ENCODE measurements around the gene CREBBP.

The CREBBP gene

DNA sequence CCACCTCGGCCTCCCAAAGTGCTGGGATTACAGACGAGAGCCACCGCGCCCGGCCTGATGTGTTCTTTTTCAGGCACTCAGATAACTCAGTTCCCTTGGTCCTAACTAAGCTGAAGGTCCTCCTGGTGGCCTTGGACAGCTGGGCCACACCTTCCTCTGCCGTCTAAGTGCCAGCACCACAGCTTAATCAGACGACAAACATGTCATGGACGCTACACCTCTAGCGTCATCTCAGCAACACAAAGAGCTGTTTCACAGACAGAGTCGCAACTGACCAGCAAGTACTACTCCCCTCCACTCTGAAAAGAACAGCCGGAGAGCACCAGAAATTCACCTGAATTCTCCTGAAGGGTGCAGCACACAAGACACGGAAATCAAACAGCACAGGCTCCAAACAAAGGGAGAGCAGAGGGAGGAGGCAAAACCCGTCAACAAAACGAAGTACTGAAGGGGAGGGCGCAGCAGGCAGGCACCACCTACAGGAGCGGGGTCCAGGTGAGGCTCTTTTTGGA, 167.6 kb downstream of the CREBBP start:
- intact Hi-C loops (cut with DNase I): no loop called here
- no peak for DNase-seq

DNA sequence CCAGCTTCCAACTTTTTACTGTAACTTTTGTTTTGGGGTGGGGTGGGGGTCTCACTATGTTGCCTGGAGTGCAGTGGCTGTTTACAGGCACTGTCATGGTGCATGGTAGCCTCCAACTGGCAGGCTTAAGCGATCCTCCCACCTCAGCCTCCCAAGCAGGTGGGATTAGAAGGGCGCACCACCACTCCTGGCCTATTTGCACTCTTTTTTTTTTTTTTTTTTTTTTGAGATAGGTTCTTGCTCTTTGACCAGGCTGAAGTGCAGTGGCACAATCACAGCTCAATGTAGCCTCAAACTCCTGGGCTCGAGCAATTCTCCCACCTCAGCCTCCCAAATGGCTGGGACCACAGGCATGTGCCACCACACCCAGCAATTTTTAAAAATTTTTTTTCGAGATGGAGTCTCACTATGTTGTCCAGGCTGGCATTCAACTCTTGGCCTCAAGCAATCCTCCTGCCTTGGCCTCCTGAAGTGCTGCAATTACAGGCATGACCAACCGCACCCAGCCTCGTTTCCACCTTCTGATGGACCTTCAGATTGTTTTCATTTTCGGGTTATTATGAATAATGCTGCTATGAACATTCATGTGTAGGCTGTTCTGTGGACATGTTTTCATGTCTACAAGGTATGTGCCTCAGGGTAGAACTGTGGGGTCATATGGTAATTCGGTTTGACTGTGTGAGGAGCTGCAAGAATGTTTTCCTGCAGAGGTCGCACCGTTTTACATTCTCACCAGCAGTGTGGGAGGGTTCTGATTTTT, 174.1 kb downstream of the CREBBP start:
- no peak for DNase-seq
- intact Hi-C loops (cut with DNase I): no loop called here

DNA sequence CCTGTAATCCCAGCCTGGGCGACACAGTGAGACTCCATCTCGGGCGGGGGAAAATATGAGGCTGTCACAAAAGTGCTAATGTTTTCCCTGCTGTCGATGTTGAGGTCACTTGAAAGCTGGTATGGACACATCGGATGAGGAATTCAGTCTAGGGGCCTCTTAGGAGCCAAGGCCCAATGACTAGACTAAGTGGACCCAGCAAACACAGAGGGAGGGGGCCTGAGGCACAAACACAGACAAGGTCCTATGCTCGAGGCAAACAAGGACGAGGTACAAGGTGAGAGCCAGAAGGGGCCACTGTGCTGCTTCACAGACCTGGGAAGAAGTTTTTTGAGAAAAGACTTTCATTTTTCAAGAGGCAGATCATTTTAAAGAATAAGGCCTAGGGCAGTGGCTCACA, 178.4 kb downstream of the CREBBP start:
- DNase-seq: no peak
- intact Hi-C loops (cut with DNase I): no loop called here

DNA sequence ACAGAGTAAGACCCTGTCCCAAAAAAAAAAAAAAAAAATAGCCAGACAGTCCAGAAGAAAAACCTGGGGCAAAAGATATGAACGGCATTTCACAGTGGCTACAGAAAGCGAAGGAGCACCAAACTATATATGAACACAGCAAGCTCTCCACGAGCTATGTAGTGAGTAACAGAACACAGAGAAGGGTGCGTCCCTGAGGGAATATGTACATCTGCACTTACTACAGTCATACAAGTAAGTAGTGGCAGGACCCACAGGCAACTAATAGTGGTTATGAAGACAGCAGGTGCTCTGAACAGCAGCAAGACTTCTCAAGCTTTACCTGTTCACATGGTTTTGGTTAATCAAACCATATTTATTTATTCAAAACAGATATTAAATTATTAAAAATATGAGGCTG, 179.0 kb downstream of the CREBBP start:
- intact Hi-C loops (cut with DNase I): no loop called here
- no peak for DNase-seq

DNA sequence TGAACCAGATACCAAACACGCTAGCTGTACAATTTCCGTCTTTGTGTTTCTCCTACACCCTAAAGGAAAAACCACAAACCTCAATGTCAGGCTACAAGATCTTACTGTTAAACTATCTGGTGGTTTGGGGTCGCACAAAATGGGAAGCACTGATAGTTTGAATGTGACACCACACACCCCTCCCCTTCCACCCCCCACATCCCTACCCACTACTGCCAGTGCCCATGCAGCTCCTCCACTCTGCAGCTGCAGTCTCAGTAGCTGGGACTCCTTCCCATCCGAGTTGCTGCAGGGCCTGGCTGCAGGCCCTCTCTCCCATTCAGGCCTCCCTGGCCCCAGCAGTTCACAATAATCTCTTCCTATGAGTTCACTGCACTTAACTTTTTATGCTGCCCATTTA, 181.6 kb downstream of the CREBBP start:
- peak in 6 of 42 donors; percentile 10 to 41 (median 25) for DNase-seq
- intact Hi-C loops (cut with DNase I): no loop called here

DNA sequence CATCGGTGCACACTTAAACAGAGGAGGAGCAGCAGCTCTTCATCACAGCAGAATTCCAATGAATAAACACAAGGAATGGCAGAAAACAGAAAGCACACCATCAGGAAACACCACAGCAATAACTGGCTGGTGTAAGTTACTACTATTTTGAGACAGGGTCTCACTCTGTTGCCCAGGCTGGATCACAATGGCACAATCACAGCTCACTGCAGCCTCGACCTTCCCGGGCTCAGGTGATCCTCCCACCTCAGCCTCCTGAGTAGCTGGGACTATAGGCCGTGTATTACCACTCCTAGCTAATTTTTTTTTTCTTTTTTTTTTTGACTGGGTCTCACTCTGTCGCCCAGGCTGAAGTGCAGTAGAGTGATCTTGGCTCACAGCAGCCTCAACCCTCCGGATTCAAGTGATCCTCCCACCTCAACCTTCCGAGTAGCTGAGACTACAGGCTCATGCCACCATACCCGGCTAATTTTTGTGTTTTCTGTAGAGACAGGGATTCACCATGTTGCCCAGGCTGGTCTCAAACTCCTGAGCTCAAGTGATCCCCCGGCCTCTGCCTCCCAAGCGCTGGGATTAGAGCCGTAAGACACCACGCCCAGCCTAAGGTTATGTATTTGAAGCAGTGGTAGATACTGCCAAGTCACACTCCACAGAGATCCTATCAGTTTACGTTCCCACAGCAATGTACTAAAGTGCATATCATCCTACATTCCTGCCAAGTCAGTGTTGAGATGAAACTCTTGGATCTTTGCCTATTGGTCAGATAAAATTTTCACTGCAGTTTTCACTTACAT, 183.9 kb downstream of the CREBBP start:
- DNase-seq: no peak
- intact Hi-C loops (cut with DNase I): no loop called here

DNA sequence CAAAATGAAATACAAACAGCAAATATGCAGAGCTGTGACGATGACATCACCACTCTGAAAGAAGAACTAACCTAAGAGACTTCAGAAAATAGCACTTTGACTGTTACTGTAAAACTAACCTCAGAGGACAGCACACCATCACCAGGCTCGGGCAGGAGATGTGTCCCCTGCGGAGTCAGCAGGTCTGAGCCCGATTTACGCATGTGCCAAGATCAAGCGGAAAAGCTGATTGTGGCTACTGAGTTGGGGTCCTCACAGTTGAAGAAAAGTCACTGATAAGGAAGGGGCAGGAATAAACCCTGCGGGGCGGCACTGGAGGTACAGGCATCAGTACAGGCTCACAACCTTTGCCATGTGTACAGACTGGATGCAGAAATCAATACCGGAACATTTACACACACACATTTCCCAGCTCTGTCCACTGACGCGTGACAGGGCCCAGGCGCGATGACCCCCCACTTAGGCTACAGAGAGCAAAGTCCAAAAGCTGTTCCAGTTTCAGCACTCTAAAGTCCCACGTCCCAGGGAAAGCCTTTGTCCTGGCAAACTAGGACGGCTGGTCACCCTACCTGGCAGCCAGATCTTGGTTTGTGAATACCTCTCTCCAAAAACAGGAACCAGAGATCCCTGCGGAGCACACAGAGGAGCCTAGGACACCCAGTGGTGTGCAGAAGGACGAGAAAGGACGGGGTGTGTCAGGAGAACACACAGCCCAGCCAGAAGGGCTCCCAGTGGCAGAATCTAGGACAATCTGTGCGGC, 184.7 kb downstream of the CREBBP start:
- intact Hi-C loops (cut with DNase I): no loop called here
- no peak for DNase-seq

DNA sequence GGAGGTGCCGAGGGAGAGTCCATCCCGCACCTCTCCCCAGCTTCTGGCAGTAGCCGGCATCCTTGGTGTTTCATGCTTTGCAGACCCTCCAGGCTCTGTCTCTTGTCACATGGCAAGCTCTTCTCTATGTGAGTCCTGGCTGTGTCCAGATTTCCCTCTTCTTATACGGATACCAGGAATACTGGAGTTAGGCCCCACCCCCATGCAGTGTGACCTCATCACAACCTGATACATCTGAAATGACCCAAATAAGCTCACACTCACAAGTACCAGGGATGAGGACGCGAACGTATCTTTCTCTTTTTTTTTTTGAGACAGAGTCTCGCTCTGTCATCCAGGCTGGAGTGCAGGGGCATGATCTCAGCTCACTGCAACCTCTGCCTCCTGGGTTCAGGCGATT, 186.5 kb downstream of the CREBBP start:
- intact Hi-C loops (cut with DNase I): loop anchor here (5.0 kb wide), 1 partner anchor 183 kb away; no protein-coding TSS in a partner anchor
- DNase-seq: no peak

DNA sequence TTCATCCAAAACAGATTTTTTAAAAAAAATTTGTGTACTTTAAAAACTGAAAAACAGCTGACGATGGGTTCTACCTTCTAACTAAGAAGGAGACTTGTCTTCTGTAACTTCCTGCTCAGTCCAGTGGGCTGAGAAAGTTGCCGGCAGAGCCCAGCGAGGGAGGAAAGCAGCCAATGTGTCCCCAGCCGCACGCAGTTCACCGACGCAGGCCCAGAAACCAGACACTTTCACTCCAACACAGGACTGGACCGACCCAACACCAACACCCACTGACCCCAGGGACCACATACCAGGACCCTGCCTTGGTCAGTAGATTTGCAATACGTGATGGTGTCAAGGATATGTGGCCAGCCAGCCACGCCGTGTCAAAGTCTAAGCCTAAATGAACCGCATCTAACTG, 188.8 kb downstream of the CREBBP start:
- intact Hi-C loops (cut with DNase I): loop anchor here (5.0 kb wide), 1 partner anchor 186 kb away; no protein-coding TSS in a partner anchor
- DNase-seq: no peak

DNA sequence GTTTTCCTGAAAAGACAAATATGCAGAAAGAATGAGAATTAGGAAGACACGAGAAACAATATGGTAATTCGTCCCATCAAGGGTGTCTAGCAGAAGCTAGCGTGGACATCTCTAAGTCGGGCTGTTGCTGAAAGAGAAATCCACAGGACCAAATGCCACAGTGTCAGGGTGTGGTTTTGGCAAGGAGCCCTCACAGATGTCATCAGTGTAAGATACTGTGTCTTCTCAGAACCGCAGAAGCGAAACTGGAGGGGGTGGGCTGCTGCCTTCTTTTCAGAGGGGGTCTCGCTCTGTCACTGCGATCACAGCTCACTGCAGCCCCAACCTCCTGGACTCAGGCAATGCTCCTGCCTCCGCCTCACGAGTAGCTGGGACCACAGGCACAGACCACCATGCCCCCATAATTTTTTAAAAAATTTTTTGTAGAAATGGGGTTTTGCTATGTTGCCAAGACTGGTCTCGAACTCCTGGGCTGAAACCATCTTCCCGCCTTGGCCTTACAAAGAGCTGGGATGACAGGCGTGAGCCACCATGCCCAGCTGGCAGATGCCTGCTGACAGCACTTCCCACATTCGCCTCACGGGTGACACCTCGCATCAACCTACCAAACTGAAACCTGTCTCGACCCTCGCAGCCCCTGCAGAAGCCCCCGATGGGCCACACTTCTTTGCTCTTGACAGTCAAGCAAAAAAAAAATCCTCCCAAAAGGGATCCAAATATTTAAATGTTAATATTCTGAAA, 189.4 kb downstream of the CREBBP start:
- intact Hi-C loops (cut with DNase I): loop anchor here (5.0 kb wide), 1 partner anchor 186 kb away; no protein-coding TSS in a partner anchor
- peak in 5 of 42 donors; percentile 7 to 37 (median 13) for DNase-seq

DNA sequence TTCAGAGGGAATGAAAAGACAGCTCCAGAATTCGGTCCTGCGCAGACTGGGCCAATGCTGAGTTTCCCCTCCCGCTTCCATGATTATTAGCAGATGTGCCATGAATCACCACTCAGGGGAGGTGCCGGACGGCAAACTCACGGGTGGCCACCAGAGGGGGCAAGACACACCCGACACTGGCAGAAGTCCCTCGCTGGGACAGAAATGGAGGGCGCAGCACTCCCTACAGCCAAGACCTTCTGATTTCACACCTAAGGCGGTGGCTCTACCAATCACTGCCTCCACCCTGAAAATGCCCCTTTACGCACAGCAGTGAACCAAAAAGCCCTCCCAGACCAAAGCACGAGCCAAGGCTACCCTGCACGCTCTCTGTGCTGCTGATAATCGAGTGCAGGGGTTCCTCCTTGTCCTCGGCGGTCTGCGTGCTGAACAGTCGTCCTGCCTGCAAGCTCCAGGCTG, 190.0 kb downstream of the CREBBP start:
- intact Hi-C loops (cut with DNase I): loop anchor here (5.0 kb wide), 1 partner anchor 187 kb away; no protein-coding TSS in a partner anchor

DNA sequence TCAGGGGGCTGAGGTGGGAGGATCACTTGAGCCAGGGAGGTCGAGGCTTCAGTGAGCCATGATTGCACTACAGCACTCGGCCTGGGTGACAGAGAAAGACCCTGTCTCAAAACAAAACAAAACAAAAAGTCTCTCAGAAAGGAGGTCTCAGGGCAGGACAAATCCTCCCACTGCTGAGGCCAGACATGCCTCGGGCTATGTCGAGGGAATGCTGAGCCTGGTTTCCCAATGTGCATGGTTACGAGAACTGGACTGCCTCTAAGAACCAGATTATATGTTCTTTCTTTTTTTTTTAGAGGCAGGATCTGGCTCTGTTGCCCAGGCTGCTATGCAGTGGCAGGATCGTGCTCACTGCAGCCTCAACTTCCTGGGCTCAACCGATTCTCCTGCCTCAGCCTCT, 190.8 kb downstream of the CREBBP start:
- no peak for DNase-seq
- intact Hi-C loops (cut with DNase I): loop anchor here (5.0 kb wide), 1 partner anchor 188 kb away; no protein-coding TSS in a partner anchor

More for the DNA sequence above, 190.0 kb downstream of the CREBBP start:
- peak; percentile 84 to 97 (median 94) for DNase-seq

DNA sequence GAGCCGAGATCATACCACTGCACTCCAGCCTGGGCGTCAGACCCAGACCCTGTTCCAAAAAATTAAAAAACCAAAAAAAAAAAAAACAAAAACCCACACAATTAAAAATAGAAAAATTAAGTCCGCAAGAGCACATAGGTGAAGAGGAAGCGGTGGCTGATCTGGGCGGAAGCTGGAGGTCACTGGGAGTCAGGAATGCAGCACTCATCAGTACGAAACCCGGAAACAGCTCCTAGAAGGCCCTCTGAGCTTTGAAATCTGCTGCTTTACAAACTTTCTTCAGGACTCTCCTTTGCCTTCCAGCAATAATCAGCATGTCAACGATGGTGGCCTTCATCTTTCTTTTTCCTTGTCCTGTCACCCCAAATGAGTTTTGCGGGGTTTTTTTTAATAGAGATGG, 192.7 kb downstream of the CREBBP start:
- intact Hi-C loops (cut with DNase I): no loop called here
- DNase-seq: no peak

DNA sequence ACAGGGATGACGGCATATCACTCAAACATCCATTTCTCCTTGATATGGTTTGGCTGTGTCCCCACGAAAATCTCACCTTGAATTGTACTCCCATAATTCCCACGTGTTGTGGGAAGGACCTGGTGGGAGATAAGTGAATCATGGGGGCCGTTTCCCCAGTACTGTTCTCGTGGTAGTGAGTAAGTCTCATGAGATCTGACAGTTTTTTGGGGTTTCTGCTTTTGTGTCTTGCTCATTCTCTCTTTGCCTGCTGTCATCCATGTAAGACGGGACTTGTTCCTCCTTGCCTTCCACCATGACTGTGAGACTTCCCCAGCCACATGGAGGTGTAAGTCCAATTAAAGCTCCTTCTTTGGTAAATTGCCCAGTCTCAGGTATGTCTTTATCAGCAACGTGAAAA, 193.5 kb downstream of the CREBBP start:
- no peak for DNase-seq
- intact Hi-C loops (cut with DNase I): no loop called here

DNA sequence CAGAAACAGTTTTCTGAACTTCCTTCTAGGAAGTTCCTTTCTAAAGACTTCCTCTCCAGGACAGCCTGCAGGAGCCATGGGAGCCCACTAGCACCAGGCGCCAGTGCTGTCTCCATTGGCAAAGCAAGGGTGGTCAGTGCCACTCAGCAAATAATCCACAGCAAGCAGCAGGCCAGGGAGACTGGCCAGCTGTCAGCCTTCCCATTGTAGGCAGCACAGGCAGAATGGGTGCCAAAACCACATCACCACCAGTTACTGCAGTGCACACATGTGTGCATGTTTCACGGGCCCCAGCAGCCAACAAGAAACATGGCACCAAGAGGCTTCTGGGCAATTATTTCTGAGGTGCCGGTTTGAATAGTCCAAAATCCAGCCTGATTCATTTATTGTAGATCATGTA, 199.3 kb downstream of the CREBBP start:
- intact Hi-C loops (cut with DNase I): no loop called here
- peak in 25 of 42 donors; percentile 10 to 69 (median 38) for DNase-seq

DNA sequence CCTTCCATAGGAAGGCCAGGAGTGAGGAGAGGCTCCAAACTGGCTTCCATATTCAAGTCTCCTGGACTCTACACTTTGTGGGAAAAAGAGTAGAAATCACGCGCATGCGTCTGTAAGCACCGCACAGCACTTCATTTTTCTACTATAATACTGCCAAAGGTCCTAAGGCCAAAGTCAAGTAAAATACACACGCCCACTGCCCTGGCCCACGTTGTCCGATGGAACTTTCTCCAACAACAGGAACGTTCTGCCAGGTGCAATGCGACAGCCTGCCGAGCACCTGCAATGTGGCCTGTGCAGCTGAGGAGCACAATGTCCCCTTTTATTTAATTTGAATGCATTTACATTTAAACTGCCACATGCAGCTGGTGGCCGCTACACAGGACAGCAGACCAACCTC, 202.5 kb downstream of the CREBBP start:
- intact Hi-C loops (cut with DNase I): no loop called here
- DNase-seq: no peak

DNA sequence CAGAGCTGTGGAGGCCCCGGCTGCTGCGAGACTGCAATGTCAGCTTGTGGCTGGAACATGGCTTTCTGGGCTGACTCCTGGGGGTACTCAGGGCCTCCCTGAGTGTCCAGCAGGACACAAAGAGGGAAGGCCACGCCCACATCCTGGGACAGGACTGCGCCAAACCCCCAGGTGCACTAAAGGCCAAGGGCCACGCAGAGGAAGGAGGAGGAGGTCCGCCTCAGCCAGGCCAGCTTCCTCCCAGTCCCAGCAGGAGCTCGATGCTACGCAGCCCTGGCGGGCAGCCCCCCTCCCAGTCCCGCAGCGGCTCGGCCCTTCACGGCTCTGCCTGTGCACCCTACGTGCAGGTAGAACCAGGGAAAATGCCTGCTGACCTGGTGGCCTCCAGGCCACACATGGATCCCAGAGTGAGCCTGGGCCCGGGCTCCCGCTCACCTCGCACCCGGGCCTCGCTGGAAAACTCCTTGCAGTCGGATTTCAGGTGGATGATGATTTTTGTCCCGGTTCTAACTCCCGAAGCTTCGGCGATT, 204.8 kb downstream of the CREBBP start:
- DNase-seq: no peak
- intact Hi-C loops (cut with DNase I): no loop called here
